HG03025 (cell line): ENCODE measurements around the gene CDH4.
"Not testable (repeated sequence)": the region's sequence is repeated elsewhere in the genome, so short reads cannot be mapped to it uniquely, and the experiment has no call there.

Experiments
- ATAC-seq: cut with Tn5 transposase; IDR thresholded peaks from one replicate; pipeline ENCODE4 v1.9.1; 2021; ENCODE audit warnings: mild to moderate bottlenecking, moderate library complexity; ENCODE audit not compliant: unreplicated experiment, low FRiP score

CDH4 gene

GRCh38 chr20:61965606-61966491, 713.8 kb downstream of the CDH4 start:
- no peak for ATAC-seq

GRCh38 chr20:61966492-61967244, 714.6 kb downstream of the CDH4 start:
- no peak for ATAC-seq

- no peak for ATAC-seq
Measured at GRCh38 chr20:61967300-61967699, 715.2 kb downstream of the CDH4 start.

- no peak for ATAC-seq
Measured at GRCh38 chr20:61968036-61968810, 716.2 kb downstream of the CDH4 start.

GRCh38 chr20:61968932-61969331, 716.9 kb downstream of the CDH4 start:
- ATAC-seq: no peak

GRCh38 chr20:61969806-61970205, 717.7 kb downstream of the CDH4 start:
- no peak for ATAC-seq

GRCh38 chr20:61970357-61970756, 718.3 kb downstream of the CDH4 start:
- ATAC-seq: no peak

- not testable (repeated sequence) for ATAC-seq
Measured at GRCh38 chr20:61971595-61971994, 719.5 kb downstream of the CDH4 start.

GRCh38 chr20:61972636-61973508, 720.8 kb downstream of the CDH4 start:
- no peak for ATAC-seq

GRCh38 chr20:61973515-61974356, 721.7 kb downstream of the CDH4 start:
- ATAC-seq: no peak

GRCh38 chr20:61974357-61974665, 722.2 kb downstream of the CDH4 start:
- no peak for ATAC-seq

- no peak for ATAC-seq
Measured at GRCh38 chr20:61975407-61976129, 723.5 kb downstream of the CDH4 start.

GRCh38 chr20:61976263-61976643, 724.2 kb downstream of the CDH4 start:
- no peak for ATAC-seq

GRCh38 chr20:61976644-61977418, 724.8 kb downstream of the CDH4 start:
- no peak for ATAC-seq

- no peak for ATAC-seq
Measured at GRCh38 chr20:61977419-61977786, 725.3 kb downstream of the CDH4 start.

- ATAC-seq: no peak
Measured at GRCh38 chr20:61978491-61978890, 726.4 kb downstream of the CDH4 start.

- ATAC-seq: no peak
Measured at GRCh38 chr20:61979090-61979489, 727.0 kb downstream of the CDH4 start.
